GM18861 (cell line): ENCODE measurements around the gene JAZF1.

Experiments
- ATAC-seq: cut with Tn5 transposase; IDR thresholded peaks from one replicate; pipeline ENCODE4 v1.9.1; 2021; ENCODE audit not compliant: unreplicated experiment

Gene JAZF1

DNA sequence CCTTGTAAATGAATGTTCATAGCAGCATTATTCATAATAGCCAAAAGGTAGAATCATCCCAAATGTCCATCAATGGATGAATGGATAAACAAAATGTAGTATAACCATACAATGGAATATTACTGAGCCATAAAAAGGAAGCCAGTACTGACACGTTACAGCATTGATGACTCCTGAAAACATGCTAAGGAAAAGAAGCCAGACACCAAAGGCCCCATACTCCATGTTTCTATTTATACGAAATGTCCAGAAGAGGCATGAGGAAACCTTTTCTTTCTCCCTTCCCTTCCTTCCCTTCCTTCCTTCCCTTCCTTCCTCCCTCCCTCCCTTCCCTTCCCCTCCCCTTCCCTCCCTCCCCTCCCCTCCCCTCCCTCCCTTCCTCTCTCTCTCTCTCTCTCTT, 131.9 kb downstream of the JAZF1 start:
- no peak for ATAC-seq

- no peak for ATAC-seq
Measured at GRCh38 chr7:28046035-28046434, 134.6 kb downstream of the JAZF1 start.

DNA sequence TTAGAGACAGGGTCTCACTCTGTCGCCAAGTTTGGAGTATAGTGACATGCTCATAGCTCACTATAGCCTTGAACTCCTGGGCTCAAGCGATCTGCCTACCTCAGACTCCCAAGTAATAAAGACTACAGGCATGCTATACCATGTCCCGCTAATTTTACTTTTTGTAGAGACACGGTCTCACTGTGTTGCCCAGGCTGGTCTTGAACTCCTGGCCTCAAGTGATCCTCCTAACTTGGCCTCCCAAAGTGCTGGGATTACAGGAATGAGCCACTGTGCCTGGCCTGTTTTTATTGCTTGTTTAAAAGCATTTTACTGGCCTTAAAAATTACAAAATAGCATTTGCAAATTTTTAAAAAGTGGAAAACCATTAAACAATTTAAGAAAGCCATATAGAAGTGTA, 135.0 kb downstream of the JAZF1 start:
- ATAC-seq = no peak

DNA sequence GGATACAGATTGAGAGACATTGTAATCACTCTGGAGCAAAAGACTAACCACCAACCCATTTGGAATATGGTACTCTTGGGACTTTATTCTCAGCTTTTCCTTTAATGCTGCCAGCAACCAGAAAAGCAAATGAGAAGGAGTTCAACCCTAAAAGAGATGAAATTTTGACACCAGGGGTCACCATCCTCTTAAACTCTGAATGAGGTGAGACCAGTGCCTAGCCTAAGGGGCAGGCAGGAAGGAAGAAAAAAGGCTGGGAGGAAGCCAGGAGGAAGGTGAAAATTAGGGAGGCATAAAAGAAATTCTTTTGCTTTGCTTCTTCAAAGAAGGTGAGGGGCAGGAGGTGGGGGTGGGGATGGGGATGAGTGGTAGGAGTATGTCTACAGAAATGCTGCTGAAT, 135.8 kb downstream of the JAZF1 start:
- no peak for ATAC-seq

DNA sequence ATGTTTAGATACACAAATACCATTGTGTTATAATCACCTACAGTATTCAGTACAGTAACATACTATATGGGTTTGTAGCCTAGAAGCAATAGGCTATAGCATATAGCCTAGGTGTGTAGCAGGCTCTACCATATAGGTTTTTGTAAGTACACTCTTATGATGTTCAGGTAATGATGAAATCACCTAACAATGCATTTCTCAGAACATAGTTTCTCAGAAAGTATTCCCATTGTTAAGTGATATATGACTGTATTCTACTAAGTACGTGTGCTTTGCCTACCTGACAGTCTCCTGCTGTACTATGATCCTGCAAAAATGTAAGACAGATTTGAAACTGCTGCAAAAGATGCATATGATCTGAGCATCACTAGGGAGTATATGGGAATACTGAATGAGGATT, 137.9 kb downstream of the JAZF1 start:
- no peak for ATAC-seq

DNA sequence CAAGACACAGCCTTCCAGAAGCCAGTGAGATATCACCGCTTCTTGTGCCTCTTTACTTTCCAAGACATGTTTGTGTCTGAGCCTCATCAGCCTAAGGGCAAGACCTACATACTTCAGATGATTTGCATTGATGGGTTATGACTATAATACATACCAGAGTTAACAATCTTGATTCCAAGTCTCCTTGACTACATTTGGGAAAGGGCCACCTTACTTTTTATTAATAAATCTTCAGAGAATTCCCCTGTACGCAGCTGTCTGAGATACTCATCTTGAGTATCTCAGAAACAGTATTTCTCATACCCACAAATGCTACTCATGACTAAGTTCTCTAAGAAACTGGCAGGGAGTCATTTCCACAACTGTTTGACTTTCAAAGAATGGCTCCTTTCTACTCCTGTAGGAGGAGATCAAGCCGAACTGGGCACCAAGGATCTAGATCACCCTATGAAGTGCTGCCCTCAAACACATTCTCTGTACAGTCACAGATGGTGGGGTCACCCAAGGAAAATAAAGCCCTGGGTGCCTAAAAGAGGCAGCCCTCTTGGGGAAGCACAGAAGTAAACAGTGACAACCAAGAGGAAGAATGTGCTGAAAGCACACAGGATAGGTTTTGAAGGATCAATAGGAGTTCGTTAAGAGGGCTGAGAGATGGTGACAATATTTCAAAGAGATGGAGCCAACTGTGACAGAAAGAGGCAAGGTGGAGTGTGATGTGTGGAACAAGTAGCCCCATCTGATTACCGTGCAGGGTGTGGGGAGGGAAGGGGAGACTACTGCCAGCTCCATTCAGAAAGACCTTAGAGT, 138.9 kb downstream of the JAZF1 start:
- ATAC-seq = no peak

DNA sequence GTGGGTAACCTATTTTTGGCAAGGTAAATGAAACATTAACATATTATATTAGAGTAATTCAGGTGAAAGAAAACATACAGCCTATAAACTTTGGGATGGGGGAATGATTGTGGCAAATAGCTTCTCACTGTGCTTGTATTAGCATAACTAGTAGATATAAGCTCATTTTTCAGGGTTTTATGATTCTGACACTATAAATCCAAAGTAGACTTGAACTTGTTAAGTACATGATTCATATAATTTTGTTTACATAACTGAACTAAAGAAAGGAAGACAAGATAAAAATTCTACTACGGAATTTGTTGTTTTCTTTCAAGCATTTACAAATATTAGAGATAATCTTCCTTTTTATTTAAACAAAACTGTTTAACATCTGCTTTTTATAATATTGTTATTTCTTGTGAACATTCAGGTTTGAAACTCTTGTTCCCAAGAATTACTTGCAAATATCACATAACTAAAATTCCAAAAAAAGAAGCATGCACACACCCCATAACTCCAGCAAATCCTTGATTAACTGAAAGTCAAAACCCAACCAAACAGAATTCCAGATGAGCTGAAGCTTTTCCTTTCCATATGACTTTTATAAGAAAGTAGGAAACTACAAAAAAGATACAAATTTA, 142.3 kb downstream of the JAZF1 start:
- no peak for ATAC-seq

GRCh38 chr7:28037220-28038010, 143.2 kb downstream of the JAZF1 start:
- peak; percentile 94 for ATAC-seq

DNA sequence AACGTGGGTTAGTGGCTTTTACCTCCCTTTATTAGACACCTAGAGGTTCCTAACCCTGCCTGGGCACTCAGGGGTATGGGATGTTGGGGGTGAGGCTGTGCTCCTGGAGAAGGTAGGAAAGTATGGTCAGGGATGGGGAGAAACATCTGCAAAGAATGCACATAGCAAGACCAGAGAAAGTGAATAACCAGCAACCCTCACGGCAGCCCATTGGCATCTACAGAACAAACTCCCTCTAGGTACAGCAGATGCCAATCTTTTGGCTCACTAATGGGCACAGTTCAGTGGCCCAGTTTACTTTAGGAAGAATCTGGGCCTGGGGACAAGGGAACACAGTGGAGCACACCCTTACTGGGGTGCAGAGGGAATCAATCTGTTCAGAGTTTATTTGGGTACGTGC, 143.9 kb downstream of the JAZF1 start:
- ATAC-seq = no peak

GRCh38 chr7:28033386-28033785, 147.2 kb downstream of the JAZF1 start:
- no peak for ATAC-seq

DNA sequence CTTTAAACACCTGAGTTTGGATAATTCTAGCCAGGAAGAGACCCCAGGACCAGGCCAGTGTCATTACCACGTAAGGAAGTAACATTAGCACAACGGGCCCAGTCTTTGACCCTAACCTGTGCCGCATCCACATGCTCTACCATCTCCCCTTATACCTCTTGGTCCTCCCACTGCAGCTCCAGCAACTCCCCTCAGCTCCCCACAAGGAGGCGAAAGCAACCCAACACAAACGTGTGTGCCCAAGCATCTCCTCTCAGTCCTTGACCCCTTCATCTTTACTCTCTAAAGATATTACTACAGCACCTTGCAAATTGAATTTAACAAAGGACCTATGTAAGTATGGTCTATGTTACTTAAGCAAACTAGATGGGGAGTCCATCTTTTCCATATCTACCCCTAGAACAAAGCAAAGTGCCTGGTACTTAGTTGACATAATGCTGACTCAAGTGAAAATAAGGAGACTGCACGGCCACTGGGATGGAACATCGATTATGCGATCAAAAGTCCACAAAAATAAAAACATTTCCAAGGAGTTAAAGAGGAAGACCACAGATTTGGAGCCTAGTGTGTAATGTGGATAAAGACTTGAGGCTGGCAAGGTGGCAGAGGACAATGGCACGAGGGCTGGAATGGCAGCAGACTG, 147.7 kb downstream of the JAZF1 start:
- no peak for ATAC-seq

- ATAC-seq = no peak
Measured at GRCh38 chr7:28029051-28029450, 151.5 kb downstream of the JAZF1 start.

DNA sequence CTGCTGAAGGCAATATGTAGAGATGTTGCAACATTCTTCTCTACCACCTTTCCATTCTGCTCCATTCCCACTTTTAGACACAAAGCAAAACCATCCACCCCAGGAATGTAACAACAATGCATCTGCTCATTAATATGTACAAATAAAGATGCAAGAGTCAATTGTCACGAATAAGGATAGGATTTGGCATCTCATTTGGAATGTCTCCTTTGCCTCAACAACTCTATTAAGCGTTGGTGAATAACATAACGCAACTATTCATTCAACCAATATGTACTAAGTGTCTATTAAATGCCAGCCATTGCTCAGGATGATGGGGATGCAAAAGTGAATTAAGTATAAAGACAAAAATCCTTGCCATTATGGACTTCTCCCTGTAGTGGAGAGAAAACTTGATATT, 152.1 kb downstream of the JAZF1 start:
- ATAC-seq = no peak

DNA sequence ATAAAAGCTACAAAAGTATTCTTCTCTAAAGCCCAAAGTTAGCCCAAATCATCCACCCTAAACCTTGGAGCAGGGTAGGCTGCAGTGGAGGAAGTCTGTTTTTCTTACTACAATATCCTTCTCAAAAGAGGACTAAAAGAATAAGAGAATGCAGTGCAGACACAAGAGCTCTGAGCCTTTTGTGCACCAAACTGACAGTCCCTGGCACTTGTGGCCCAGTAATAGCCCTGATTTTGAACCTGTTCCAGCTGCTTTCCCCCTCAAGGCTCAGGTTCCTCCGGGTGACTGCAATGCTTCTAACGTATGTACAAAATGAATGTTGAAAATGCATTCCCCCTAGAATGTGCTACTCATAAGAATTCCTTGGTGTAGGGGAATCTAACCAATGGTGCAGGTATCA, 154.4 kb downstream of the JAZF1 start:
- ATAC-seq = no peak

DNA sequence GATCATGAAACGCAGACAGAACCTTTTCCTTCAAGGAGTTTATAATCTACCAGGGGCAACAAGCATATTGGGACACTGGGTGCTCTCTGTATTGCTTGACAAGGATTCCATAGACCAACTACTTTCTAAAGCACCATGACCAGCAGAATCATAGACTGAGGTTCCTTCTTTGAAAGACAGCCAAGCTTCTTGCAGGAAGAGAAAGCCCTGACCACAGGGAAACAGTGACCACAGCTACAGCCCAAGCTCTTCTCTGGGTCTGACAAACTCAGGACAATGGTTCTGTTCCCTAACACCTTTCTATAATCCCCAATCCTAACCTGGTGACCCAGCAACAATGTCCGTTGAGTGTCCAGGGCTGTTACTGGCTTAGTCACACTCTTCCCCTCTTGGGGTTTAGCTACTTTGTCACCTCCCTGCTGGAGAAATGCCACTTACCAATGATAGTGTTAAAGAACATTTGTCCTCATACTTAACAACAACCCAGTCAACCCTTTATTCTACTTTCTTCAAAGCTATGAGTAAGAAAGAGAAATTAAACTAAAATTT, 155.7 kb downstream of the JAZF1 start:
- no peak for ATAC-seq

DNA sequence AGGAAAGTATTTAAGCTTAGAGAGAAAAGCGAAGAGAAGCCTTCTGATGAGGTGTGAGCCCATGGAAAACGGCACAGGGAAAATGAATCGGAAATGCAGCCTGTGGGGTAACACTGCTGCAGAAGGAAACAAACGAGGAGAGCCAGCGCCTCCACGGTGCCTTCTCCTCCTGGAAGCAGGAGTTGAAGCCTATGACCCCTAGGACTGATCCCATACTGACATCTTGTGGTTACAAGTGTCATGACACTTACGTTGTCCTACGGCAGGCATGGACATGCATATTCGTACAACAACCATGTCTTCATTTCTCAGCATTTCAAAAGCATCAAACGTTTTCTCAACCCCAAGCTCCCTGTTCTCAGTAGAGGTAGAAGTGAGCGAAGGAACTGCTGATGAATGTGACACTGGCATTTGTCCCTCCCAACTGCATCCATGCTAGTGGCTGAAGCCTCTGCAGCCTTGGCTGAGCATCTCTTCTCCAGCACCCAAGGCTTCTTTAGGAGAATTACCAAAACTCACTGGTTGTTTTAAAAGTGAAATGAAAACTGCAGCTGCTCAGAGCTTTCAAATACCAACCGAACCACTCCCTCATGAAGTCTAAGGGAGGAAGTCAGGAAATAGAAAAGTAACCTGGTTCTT, 160.2 kb downstream of the JAZF1 start:
- peak; percentile 81 for ATAC-seq

DNA sequence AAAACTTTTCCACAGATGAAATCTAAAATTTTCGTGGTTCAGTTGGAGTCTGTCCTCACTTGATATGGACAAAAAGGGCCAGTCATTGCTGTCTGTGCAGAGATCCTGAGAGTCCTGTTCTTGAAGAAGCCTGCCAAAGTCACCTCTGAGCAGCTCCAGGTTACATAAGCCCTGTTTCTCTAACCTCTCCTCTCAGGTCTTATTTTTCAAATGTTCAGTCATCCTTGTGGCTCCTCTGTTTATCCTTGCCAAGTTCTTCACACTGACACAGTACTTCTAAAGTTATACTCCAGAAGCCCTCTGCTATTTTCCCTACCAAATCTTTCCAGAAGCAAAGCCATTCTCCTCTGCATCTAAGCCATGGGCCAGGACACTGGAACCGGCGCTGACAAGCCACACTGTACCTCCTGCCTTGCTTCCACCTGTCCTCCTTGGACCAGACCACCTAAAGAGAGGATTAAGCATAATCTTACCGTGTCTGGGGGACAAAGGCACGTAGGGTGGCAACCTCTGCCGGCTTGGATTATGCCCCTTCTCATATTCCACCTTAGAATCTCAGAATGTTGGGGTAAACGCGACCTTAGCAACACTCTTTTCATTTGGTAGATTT, 161.6 kb downstream of the JAZF1 start:
- no peak for ATAC-seq

DNA sequence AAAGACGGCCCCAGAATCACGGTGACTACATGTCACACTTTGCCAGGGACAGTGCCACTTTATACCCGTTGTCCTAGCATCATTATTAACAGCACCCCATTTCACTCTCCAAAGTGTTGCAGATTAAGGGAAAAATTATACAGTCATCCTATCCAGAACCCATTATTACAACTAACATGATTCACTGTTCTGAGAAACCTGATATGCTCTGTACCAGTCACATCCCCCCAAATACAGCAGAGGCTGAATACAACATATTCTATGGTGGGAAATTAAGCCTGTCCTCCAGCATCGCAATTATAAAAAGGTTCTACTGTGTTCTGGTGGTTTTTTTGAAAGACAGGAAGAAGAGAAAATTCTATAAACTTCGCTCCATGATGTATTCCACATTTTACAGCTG, 162.1 kb downstream of the JAZF1 start:
- ATAC-seq = no peak

- ATAC-seq = no peak
Measured at GRCh38 chr7:28018020-28018419, 162.6 kb downstream of the JAZF1 start.

GRCh38 chr7:28017372-28017771, 163.2 kb downstream of the JAZF1 start:
- ATAC-seq = no peak
